ENCODE measurements around the gene ITGA1. TPM values are rescaled to one million over a fixed set of nuclear protein-coding genes. Genes with fewer than 3 reads are reported as not detected.

ITGA1 gene
- total RNA-seq, 1 experiment from 2014 or later = 1.6 TPM

DNA sequence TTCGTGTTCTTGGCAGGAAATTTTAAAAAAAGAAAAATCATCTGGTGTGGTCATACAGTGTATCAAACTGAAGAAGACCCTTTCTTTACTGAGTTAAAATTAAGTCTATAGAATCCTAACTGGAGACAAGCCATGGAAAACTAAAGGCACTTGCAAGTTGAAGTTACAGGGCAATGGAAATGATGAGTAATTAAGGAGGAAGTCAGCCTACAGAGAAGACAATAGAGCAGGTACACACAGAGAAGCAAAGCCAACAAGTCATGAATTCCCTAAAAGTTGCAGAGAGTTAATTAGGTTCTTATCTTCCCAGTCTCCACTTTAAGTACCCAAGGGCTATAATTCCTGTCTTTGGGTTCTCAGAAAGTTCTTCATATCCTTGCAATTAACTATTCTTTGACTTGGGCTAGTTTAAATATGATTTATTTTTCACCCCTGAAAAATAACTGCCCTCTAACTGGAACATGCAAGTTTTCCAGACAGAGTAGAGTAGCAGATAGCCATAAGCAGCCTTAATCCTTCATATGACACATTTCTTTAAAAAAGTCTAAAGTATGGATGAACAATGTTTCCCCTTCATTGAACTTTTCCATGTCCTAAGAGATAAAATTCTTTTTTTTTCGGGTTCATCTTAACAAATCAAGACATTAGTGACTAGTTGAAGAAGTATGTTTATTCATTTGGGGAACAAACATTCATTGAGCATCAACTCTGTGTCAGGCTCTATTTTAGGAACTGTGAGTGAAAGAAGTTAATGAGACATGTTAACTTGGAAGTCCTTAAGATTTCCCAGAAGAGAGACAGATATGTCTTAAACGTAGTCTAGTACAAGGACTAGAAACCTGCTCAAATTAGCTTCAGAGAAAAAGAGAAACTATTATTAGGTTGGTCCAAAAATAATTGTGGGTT lies 196.3 kb downstream of the ITGA1 start:
- Histone ChIP-seq H3K36me3 (ENCODE audit: control insufficient read depth, insufficient read depth, low read length) (no peaks in the 10 kb centered on the region), H3K27ac (ENCODE audit: low read length) (no peak overlapping the region), H3K9me3 (ENCODE audit: control insufficient read depth, insufficient read depth, low read depth, low read length) (no peaks in the 10 kb centered on the region), H3K27me3 (ENCODE audit: control insufficient read depth, insufficient read depth, low read length) (no peaks in the 10 kb centered on the region), H3K4me3 (ENCODE audit: low read depth in 2 of 2, low read length in 2 of 2) (no peak overlapping the region), H3K4me1 (ENCODE audit: control insufficient read depth, insufficient read depth, low read length) (peaks cover 26% of the 10 kb centered on the region)
- DNase-seq (ENCODE audit: low read depth, low spot score) = no peak
- TF ChIP-seq SIN3A (IDR thresholded peaks at IDR 0.05; ENCODE audit: borderline replicate concordance, insufficient read depth, low read depth, low read length) = no peak
- no peak for TF ChIP-seq POLR2AphosphoS5 (IDR thresholded peaks at IDR 0.05; ENCODE audit: low read depth, low read length)
- TF ChIP-seq, protein P1, sequence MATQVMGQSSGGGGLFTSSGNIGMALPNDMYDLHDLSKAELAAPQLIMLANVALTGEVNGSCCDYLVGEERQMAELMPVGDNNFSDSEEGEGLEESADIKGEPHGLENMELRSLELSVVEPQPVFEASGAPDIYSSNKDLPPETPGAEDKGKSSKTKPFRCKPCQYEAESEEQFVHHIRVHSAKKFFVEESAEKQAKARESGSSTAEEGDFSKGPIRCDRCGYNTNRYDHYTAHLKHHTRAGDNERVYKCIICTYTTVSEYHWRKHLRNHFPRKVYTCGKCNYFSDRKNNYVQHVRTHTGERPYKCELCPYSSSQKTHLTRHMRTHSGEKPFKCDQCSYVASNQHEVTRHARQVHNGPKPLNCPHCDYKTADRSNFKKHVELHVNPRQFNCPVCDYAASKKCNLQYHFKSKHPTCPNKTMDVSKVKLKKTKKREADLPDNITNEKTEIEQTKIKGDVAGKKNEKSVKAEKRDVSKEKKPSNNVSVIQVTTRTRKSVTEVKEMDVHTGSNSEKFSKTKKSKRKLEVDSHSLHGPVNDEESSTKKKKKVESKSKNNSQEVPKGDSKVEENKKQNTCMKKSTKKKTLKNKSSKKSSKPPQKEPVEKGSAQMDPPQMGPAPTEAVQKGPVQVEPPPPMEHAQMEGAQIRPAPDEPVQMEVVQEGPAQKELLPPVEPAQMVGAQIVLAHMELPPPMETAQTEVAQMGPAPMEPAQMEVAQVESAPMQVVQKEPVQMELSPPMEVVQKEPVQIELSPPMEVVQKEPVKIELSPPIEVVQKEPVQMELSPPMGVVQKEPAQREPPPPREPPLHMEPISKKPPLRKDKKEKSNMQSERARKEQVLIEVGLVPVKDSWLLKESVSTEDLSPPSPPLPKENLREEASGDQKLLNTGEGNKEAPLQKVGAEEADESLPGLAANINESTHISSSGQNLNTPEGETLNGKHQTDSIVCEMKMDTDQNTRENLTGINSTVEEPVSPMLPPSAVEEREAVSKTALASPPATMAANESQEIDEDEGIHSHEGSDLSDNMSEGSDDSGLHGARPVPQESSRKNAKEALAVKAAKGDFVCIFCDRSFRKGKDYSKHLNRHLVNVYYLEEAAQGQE (IDR thresholded peaks at IDR 0.05; ENCODE audit: insufficient read depth in 1 of 2, low read depth in 2 of 2, low read length in 1 of 2) = no peak
- no peak for TF ChIP-seq TCF7L2 (IDR thresholded peaks at IDR 0.05; ENCODE audit: low read depth, low read length)
- TF ChIP-seq, protein P2, sequence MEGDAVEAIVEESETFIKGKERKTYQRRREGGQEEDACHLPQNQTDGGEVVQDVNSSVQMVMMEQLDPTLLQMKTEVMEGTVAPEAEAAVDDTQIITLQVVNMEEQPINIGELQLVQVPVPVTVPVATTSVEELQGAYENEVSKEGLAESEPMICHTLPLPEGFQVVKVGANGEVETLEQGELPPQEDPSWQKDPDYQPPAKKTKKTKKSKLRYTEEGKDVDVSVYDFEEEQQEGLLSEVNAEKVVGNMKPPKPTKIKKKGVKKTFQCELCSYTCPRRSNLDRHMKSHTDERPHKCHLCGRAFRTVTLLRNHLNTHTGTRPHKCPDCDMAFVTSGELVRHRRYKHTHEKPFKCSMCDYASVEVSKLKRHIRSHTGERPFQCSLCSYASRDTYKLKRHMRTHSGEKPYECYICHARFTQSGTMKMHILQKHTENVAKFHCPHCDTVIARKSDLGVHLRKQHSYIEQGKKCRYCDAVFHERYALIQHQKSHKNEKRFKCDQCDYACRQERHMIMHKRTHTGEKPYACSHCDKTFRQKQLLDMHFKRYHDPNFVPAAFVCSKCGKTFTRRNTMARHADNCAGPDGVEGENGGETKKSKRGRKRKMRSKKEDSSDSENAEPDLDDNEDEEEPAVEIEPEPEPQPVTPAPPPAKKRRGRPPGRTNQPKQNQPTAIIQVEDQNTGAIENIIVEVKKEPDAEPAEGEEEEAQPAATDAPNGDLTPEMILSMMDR (IDR thresholded peaks at IDR 0.05) = no peak
- intact Hi-C loops (cut with micrococcal nuclease; ENCODE audit: unreplicated experiment) (no loop called here), in situ Hi-C loops (cut with HindIII; ENCODE audit: low pct_unique_long_range_greater_than_20kb, low sequenced_read_pairs) (no loop called here)
- POLR2A ChIA-PET = no interaction called here
- CTCF ChIA-PET = no interaction called here
- ATAC-seq = no peak
- BruUV-seq (replicated peaks) = no TSS peak

DNA sequence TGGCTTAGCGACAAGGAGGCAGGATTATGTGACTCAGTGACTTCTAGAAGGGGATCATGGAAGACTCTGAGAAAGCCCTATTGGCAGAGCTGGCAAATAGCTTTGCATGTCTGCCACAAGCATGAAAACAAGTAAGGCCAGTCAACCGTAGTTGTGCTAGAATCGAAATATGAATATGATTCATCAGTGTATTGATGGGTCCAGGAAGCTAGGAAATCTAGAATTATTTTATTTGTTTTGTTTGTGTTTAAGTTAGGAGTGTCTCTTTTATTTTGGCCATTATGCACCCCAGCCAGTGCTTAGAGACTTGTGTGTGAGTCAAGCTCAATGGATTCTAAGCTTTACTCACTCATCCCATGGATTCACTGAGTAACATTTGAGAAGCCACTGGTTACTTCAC lies 197.6 kb downstream of the ITGA1 start:
- no peak overlapping the region for H3K4me3 ChIP-seq (ENCODE audit: low read depth in 2 of 2, low read length in 2 of 2)
- TF ChIP-seq POLR2AphosphoS5 (IDR thresholded peaks at IDR 0.05; ENCODE audit: low read depth, low read length) (no peak), SIN3A (IDR thresholded peaks at IDR 0.05; ENCODE audit: borderline replicate concordance, insufficient read depth, low read depth, low read length) (no peak), TCF7L2 (IDR thresholded peaks at IDR 0.05; ENCODE audit: low read depth, low read length) (no peak)
- TF ChIP-seq, protein P1 (IDR thresholded peaks at IDR 0.05; ENCODE audit: insufficient read depth in 1 of 2, low read depth in 2 of 2, low read length in 1 of 2) = no peak
- TF ChIP-seq, protein P2 (IDR thresholded peaks at IDR 0.05) = no peak
- in situ Hi-C loops (cut with HindIII; ENCODE audit: low pct_unique_long_range_greater_than_20kb, low sequenced_read_pairs) (no loop called here), intact Hi-C loops (cut with micrococcal nuclease; ENCODE audit: unreplicated experiment) (no loop called here)
- CTCF ChIA-PET = interaction anchor here (0.6 kb wide), 1 partner anchor 37 kb away, joined by 3 read pairs; no protein-coding TSS in a partner anchor
- no peak overlapping the region for H3K27ac ChIP-seq (ENCODE audit: low read length)
- POLR2A ChIA-PET = no interaction called here
- H3K27me3 ChIP-seq (ENCODE audit: control insufficient read depth, insufficient read depth, low read length) = no peaks in the 10 kb centered on the region
- peaks cover 26% of the 10 kb centered on the region for H3K4me1 ChIP-seq (ENCODE audit: control insufficient read depth, insufficient read depth, low read length)
- DNase-seq (ENCODE audit: low read depth, low spot score) = no peak
- ATAC-seq = no peak
- no peaks in the 10 kb centered on the region for H3K9me3 ChIP-seq (ENCODE audit: control insufficient read depth, insufficient read depth, low read depth, low read length)
- BruUV-seq (replicated peaks) = no TSS peak
- peaks cover 4% of the 10 kb centered on the region; the same call in 1 of the 2 replicates for H3K36me3 ChIP-seq (ENCODE audit: control insufficient read depth, insufficient read depth, low read length)

Measured in Panc1 (cell line).